Natural killer cell (primary cell): ENCODE results near the gene EHMT1. TPM values are rescaled to one million over a fixed set of nuclear protein-coding genes. Genes with fewer than 3 reads are reported as not detected.

Experiments used
- ATAC-seq, 3 donors: fragments of 150-1000 bp in 2 of 3; fragments of 200-7000 bp in 1 of 3; cut with Tn5 transposase; 1 replicate in 1 of 3; 2 replicates in 2 of 3; pipeline ENCODE4 v1.10.0; 2021; ENCODE audit warnings: mild to moderate bottlenecking in 2 of 3, moderate library complexity in 2 of 3
- DNase-seq, 2 donors: peaks; one replicate each; pipeline versions ENCODE4 v3.0.0 to v3.0.0-alpha.2; 2013 to 2021; ENCODE audit warnings: mixed read lengths in 1 of 2
- H3K27ac ChIP-seq: one replicate; pipeline ENCODE4 v1.5.1; 2013; ENCODE audit warnings: mild to moderate bottlenecking, low read length
- H3K27me3 ChIP-seq: one replicate; pipeline ENCODE4 v1.6.1; 2013; ENCODE audit warnings: low read length; ENCODE audit not compliant: control insufficient read depth, insufficient read depth
- H3K36me3 ChIP-seq: one replicate; pipeline ENCODE4 v1.6.1; 2013; ENCODE audit warnings: low read length; ENCODE audit not compliant: control insufficient read depth, insufficient read depth
- H3K4me1 ChIP-seq: one replicate; pipeline ENCODE4 v1.6.1; 2013; ENCODE audit warnings: low read length; ENCODE audit not compliant: control insufficient read depth, insufficient read depth
- H3K4me3 ChIP-seq: one replicate; pipeline ENCODE4 v1.5.1; 2013; ENCODE audit warnings: low read length
- H3K9me3 ChIP-seq: one replicate; pipeline ENCODE4 v1.6.1; 2013; ENCODE audit warnings: low read length; ENCODE audit not compliant: control insufficient read depth, insufficient read depth
- H3K27ac Mint-ChIP-seq, 2 donors: one replicate each; pipeline ENCODE4 v1.8.0; 2022; ENCODE audit warnings: mild to moderate bottlenecking in 2 of 2, mixed read lengths in 2 of 2, moderate library complexity in 1 of 2
- H3K27me3 Mint-ChIP-seq, 2 donors: one replicate each; pipeline ENCODE4 v1.8.0; 2022; ENCODE audit warnings: low read depth in 2 of 2, mixed read lengths in 2 of 2
- H3K36me3 Mint-ChIP-seq: one replicate; pipeline ENCODE4 v1.8.0; 2022; ENCODE audit warnings: mixed read lengths
- H3K4me1 Mint-ChIP-seq, 2 donors: one replicate each; pipeline ENCODE4 v1.8.0; 2022; ENCODE audit warnings: mixed read lengths in 2 of 2
- H3K4me3 Mint-ChIP-seq: one replicate; pipeline ENCODE4 v1.8.0; 2022; ENCODE audit warnings: mild to moderate bottlenecking, moderate library complexity, mixed read lengths
- H3K9me3 Mint-ChIP-seq, 2 donors: one replicate each; pipeline ENCODE4 v1.8.0; 2022; ENCODE audit warnings: mixed read lengths in 2 of 2
- WGBS: methylation state at CpG from one replicate; pipeline ENCODE4 v1.1.7; 2013; ENCODE audit warnings: missing lambda C conversion rate; ENCODE audit not compliant: insufficient coverage; 5-methylcytosine and 5-hydroxymethylcytosine counted together
- intact Hi-C: fragments of 100-400 bp; cut with micrococcal nuclease; formaldehyde crosslinking; loops from one replicate; pipeline ENCODE4 v1.14.2; 2022
- total RNA-seq, 4 donors: library from RNA; stranded (reverse); fragments of 120-200 nt in 1 of 4; gene quantifications; one replicate each; pipeline versions ENCODE4 v1.2.3 to v1.2.4, GENCODE V29; 2013 to 2022
- TF ChIP-seq, protein P1 (sequence below): fragments of 200-600 bp; IDR thresholded peaks from one replicate; pipeline ENCODE4 v1.8.0; 2022; ENCODE audit warnings: antibody characterized with exemption

EHMT1 gene
- total RNA-seq, 3 donors from 2014 or later (not counting 1 experiment from before 2014, with no cell fraction given), result 173 to 200 (median 176) TPM

DNA sequence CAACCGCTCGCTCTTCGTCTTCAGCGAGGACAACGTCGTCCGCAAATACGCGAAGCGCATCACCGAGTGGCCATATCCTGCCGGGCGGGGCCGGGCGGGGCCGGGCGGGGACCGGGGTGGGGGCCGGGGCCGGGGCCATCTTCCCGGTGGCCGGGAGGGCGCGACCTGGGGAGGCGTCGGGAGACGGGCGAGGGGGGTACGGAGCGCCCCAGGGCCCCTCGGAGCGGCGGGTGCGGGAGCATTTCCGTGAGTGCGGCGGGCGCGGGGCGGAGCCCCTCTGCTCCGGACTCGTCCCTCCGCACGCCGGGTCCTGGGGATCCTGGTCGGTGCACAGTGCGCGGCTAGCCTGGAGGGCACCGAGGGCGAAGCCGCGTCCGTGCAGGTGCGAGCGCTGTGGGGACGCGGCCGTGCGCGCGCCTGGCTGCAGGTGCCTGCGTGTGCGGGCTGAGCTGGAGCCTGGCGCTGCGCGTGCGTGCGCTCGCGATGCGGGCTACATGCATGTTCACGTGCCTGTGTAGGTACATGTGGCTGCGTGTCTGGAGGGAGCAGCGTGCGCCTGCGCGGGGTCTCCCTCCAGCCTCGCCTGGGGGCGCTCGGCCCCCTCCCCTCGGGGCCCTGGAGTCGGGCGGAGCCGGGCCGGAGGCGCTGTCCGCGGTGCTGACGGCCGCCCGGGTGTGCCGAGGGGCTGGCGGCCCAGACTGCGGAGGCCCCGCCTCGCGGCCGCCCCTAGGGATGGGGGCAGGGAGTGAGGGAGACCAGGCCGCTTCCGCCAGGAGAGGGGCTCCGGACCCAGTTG is 259.5 kb downstream of the EHMT1 start:
- intact Hi-C loops, result no loop called here
- no peak overlapping the region for H3K4me3 ChIP-seq
- ATAC-seq (peak; percentile 46 to 75 (median 71)), DNase-seq (peak in 1 of 2 donors; percentile 45)
- H3K27ac Mint-ChIP-seq, result no peak overlapping the region
- H3K9me3 ChIP-seq, result no peaks in the 10 kb centered on the region
- H3K27me3 ChIP-seq, result peaks cover 14% of the 10 kb centered on the region
- H3K4me1 ChIP-seq, result no peaks in the 10 kb centered on the region
- 4% methylated on average over 100 of the region's 101 CpGs for WGBS
- H3K9me3 Mint-ChIP-seq, result no peaks in the 10 kb centered on the region
- TF ChIP-seq, protein P1, sequence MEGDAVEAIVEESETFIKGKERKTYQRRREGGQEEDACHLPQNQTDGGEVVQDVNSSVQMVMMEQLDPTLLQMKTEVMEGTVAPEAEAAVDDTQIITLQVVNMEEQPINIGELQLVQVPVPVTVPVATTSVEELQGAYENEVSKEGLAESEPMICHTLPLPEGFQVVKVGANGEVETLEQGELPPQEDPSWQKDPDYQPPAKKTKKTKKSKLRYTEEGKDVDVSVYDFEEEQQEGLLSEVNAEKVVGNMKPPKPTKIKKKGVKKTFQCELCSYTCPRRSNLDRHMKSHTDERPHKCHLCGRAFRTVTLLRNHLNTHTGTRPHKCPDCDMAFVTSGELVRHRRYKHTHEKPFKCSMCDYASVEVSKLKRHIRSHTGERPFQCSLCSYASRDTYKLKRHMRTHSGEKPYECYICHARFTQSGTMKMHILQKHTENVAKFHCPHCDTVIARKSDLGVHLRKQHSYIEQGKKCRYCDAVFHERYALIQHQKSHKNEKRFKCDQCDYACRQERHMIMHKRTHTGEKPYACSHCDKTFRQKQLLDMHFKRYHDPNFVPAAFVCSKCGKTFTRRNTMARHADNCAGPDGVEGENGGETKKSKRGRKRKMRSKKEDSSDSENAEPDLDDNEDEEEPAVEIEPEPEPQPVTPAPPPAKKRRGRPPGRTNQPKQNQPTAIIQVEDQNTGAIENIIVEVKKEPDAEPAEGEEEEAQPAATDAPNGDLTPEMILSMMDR, result no peak
- no peaks in the 10 kb centered on the region for H3K36me3 ChIP-seq
- no peaks in the 10 kb centered on the region for H3K36me3 Mint-ChIP-seq
- no peak overlapping the region for H3K27ac ChIP-seq
- H3K27me3 Mint-ChIP-seq, result peaks cover 24 to 33% of the 10 kb centered on the region in 2 donors
- no peaks in the 10 kb centered on the region for H3K4me1 Mint-ChIP-seq
- H3K4me3 Mint-ChIP-seq, result no peak overlapping the region

DNA sequence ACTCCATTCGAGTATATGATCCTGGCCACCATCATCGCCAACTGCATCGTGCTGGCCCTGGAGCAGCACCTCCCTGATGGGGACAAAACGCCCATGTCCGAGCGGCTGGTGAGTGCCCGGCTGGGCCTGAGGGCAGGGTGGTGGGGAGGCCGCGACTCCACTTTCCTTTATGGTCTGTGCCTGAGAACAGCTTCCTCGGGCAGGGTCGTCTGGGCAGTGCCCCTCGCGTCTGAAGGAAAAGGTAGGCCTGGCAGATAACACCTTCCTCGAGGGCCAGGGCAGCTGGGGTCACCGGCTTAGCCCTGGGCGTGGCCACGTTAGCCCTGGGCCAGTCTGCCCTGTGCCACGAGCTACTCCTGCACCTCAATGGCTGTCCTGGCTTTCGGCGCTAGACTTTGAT is 260.2 kb downstream of the EHMT1 start:
- intact Hi-C loops, result no loop called here
- Mint-ChIP-seq H3K36me3 (no peaks in the 10 kb centered on the region), H3K4me1 (no peaks in the 10 kb centered on the region), H3K27ac (no peak overlapping the region), H3K9me3 (no peaks in the 10 kb centered on the region), H3K4me3 (no peak overlapping the region), H3K27me3 (peaks cover 20 to 29% of the 10 kb centered on the region in 2 donors)
- Histone ChIP-seq H3K27ac (no peak overlapping the region), H3K9me3 (no peaks in the 10 kb centered on the region), H3K4me3 (no peak overlapping the region), H3K36me3 (no peaks in the 10 kb centered on the region), H3K27me3 (peaks cover 14% of the 10 kb centered on the region), H3K4me1 (no peaks in the 10 kb centered on the region)
- TF ChIP-seq, protein P1, result no peak
- DNase-seq (no peak), ATAC-seq (no peak)
- 91% methylated on average over 20 of the region's 20 CpGs for WGBS

DNA sequence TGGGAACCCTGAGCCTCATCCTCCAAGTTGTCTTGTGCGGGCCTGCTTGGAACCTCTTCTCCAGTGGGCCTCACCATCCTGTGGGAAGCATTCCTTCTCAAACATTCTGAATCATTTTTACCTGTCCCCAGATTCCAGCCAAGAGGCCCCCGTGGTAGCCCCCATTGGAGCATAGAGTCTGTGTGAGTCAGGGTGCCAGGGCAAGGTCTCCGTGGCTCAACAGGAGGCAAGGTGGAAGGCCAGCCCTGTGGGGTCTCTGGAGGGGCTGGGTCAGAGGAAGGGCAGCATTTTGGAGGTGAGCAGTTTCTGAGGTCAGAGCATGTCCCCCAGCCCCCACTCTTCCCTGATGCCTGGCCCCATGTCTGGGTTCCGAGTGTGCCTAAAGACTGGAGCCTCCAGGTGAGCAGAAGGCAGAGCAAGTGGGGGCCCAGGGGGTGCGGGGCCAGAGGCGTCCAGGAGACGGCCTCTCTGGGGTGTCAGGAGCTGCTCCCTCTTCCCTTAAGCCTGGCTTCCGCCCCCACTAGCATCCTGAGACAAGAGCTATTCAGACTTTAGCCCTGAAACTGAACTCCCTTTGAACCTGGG is 260.9 kb downstream of the EHMT1 start:
- ATAC-seq, result no peak
- Mint-ChIP-seq H3K4me1 (no peaks in the 10 kb centered on the region), H3K27ac (no peak overlapping the region), H3K4me3 (no peak overlapping the region), H3K27me3 (peaks cover 19 to 26% of the 10 kb centered on the region in 2 donors), H3K36me3 (no peaks in the 10 kb centered on the region), H3K9me3 (no peaks in the 10 kb centered on the region)
- TF ChIP-seq, protein P1, result no peak
- H3K27ac ChIP-seq, result no peak overlapping the region
- peaks cover 14% of the 10 kb centered on the region for H3K27me3 ChIP-seq
- 87% methylated on average over 8 of the region's 8 CpGs for WGBS
- no peak overlapping the region for H3K4me3 ChIP-seq
- no peaks in the 10 kb centered on the region for H3K9me3 ChIP-seq
- no peak for DNase-seq
- H3K36me3 ChIP-seq, result no peaks in the 10 kb centered on the region
- intact Hi-C loops, result no loop called here
- H3K4me1 ChIP-seq, result no peaks in the 10 kb centered on the region
